ENCODE results near the gene DLX3.

The DLX3 gene

GRCh38 chr17:49984283-49984682, 10.7 kb downstream of the DLX3 start:
- Histone ChIP-seq H2AK5ac (ENCODE audit: low read length, severe bottlenecking) (no peak overlapping the region), H2BK15ac (ENCODE audit: low read depth, poor library complexity, severe bottlenecking) (no peak overlapping the region), H4K8ac (ENCODE audit: low read length) (no peak overlapping the region), H3K36me3 (ENCODE audit: control insufficient read depth in 1 of 2, insufficient read depth in 2 of 2, low read depth in 1 of 2, low read length in 2 of 2) (no peaks in the 10 kb centered on the region), H2BK5ac (ENCODE audit: low read depth, low read length, poor library complexity, severe bottlenecking) (no peak overlapping the region), H2BK12ac (ENCODE audit: low read length in 2 of 2) (no peak overlapping the region), H3K4me2 (ENCODE audit: low read length, poor library complexity, severe bottlenecking) (no peak overlapping the region), H2AFZ (ENCODE audit: low read depth, low read length) (no peak overlapping the region), H3K9ac (ENCODE audit: low read length) (no peak overlapping the region), H3K27ac (ENCODE audit: low read length, poor library complexity, severe bottlenecking) (no peak overlapping the region), H3K9me3 (ENCODE audit: control insufficient read depth, low read length) (peaks cover 3% of the 10 kb centered on the region), H3K18ac (ENCODE audit: low read depth in 1 of 2, low read length in 2 of 2) (no peak overlapping the region), H3K23ac (ENCODE audit: low read length in 2 of 2) (no peak overlapping the region), H3K27me3 (ENCODE audit: control insufficient read depth in 1 of 2, insufficient read depth in 1 of 2, low read length in 2 of 2) (peaks cover 53 to 80% of the 10 kb centered on the region in 2 experiments), H3K14ac (ENCODE audit: low read length in 2 of 2) (no peak overlapping the region), H3K4me1 (ENCODE audit: control insufficient read depth, insufficient read depth, low read depth, low read length) (peaks cover 6% of the 10 kb centered on the region), H3K79me1 (replicated peaks; ENCODE audit: low read length, poor library complexity, severe bottlenecking) (no peaks in the 10 kb centered on the region), H3K4me3 (ENCODE audit: insufficient read depth in 1 of 2, low read depth in 1 of 2, low read length in 2 of 2) (no peak overlapping the region), H2BK120ac (ENCODE audit: low read depth, low read length) (no peak overlapping the region), H4K91ac (ENCODE audit: low read length) (no peak overlapping the region), H3K4ac (ENCODE audit: low read depth in 1 of 2, low read length in 2 of 2) (no peak overlapping the region)
- no peak for DNase-seq
- WGBS = 45% methylated on average over 3 of the region's 3 CpGs

GRCh38 chr17:49980703-49981197, 14.3 kb downstream of the DLX3 start:
- peaks cover 3% of the 10 kb centered on the region for H3K9me3 ChIP-seq (ENCODE audit: control insufficient read depth, low read length)
- no peak overlapping the region for H3K4ac ChIP-seq (ENCODE audit: low read depth in 1 of 2, low read length in 2 of 2)
- H3K36me3 ChIP-seq (ENCODE audit: control insufficient read depth in 1 of 2, insufficient read depth in 2 of 2, low read depth in 1 of 2, low read length in 2 of 2) = no peaks in the 10 kb centered on the region
- no peak overlapping the region for H3K18ac ChIP-seq (ENCODE audit: low read depth in 1 of 2, low read length in 2 of 2)
- H2BK5ac ChIP-seq (ENCODE audit: low read depth, low read length, poor library complexity, severe bottlenecking) = no peak overlapping the region
- H3K9ac ChIP-seq (ENCODE audit: low read length) = no peak overlapping the region
- H3K4me3 ChIP-seq (ENCODE audit: insufficient read depth in 1 of 2, low read depth in 1 of 2, low read length in 2 of 2) = no peak overlapping the region
- no peak overlapping the region for H2BK15ac ChIP-seq (ENCODE audit: low read depth, poor library complexity, severe bottlenecking)
- H4K91ac ChIP-seq (ENCODE audit: low read length) = no peak overlapping the region
- H3K23ac ChIP-seq (ENCODE audit: low read length in 2 of 2) = no peak overlapping the region
- H3K14ac ChIP-seq (ENCODE audit: low read length in 2 of 2) = no peak overlapping the region
- H3K4me2 ChIP-seq (ENCODE audit: low read length, poor library complexity, severe bottlenecking) = no peak overlapping the region
- H4K8ac ChIP-seq (ENCODE audit: low read length) = no peak overlapping the region
- H2BK120ac ChIP-seq (ENCODE audit: low read depth, low read length) = no peak overlapping the region
- H3K4me1 ChIP-seq (ENCODE audit: control insufficient read depth, insufficient read depth, low read depth, low read length) = peaks cover 4% of the 10 kb centered on the region
- H2BK12ac ChIP-seq (ENCODE audit: low read length in 2 of 2) = no peak overlapping the region
- WGBS = 4% methylated on average over 7 of the region's 7 CpGs
- H3K27me3 ChIP-seq (ENCODE audit: control insufficient read depth in 1 of 2, insufficient read depth in 1 of 2, low read length in 2 of 2) = peaks cover 30 to 80% of the 10 kb centered on the region in 2 experiments
- no peak overlapping the region for H2AFZ ChIP-seq (ENCODE audit: low read depth, low read length)
- H2AK5ac ChIP-seq (ENCODE audit: low read length, severe bottlenecking) = no peak overlapping the region
- H3K79me1 ChIP-seq (replicated peaks; ENCODE audit: low read length, poor library complexity, severe bottlenecking) = no peaks in the 10 kb centered on the region
- no peak for DNase-seq
- H3K27ac ChIP-seq (ENCODE audit: low read length, poor library complexity, severe bottlenecking) = no peak overlapping the region

GRCh38 chr17:49979748-49980479, 15.1 kb downstream of the DLX3 start:
- peaks cover 4% of the 10 kb centered on the region for H3K4me1 ChIP-seq (ENCODE audit: control insufficient read depth, insufficient read depth, low read depth, low read length)
- H3K23ac ChIP-seq (ENCODE audit: low read length in 2 of 2) = no peak overlapping the region
- H3K27me3 ChIP-seq (ENCODE audit: control insufficient read depth in 1 of 2, insufficient read depth in 1 of 2, low read length in 2 of 2) = peaks cover 33 to 80% of the 10 kb centered on the region in 2 experiments
- H3K36me3 ChIP-seq (ENCODE audit: control insufficient read depth in 1 of 2, insufficient read depth in 2 of 2, low read depth in 1 of 2, low read length in 2 of 2) = no peaks in the 10 kb centered on the region
- no peaks in the 10 kb centered on the region for H3K79me1 ChIP-seq (replicated peaks; ENCODE audit: low read length, poor library complexity, severe bottlenecking)
- no peak overlapping the region for H2BK15ac ChIP-seq (ENCODE audit: low read depth, poor library complexity, severe bottlenecking)
- H2BK5ac ChIP-seq (ENCODE audit: low read depth, low read length, poor library complexity, severe bottlenecking) = no peak overlapping the region
- no peak overlapping the region for H3K27ac ChIP-seq (ENCODE audit: low read length, poor library complexity, severe bottlenecking)
- H2BK120ac ChIP-seq (ENCODE audit: low read depth, low read length) = no peak overlapping the region
- no peak overlapping the region for H3K18ac ChIP-seq (ENCODE audit: low read depth in 1 of 2, low read length in 2 of 2)
- H4K8ac ChIP-seq (ENCODE audit: low read length) = no peak overlapping the region
- no peak overlapping the region for H3K4me2 ChIP-seq (ENCODE audit: low read length, poor library complexity, severe bottlenecking)
- 98% methylated on average over 3 of the region's 4 CpGs for WGBS
- H3K14ac ChIP-seq (ENCODE audit: low read length in 2 of 2) = no peak overlapping the region
- peaks cover 3% of the 10 kb centered on the region for H3K9me3 ChIP-seq (ENCODE audit: control insufficient read depth, low read length)
- no peak for DNase-seq
- no peak overlapping the region for H2BK12ac ChIP-seq (ENCODE audit: low read length in 2 of 2)
- H4K91ac ChIP-seq (ENCODE audit: low read length) = no peak overlapping the region
- H3K9ac ChIP-seq (ENCODE audit: low read length) = no peak overlapping the region
- no peak overlapping the region for H2AK5ac ChIP-seq (ENCODE audit: low read length, severe bottlenecking)
- H2AFZ ChIP-seq (ENCODE audit: low read depth, low read length) = no peak overlapping the region
- no peak overlapping the region for H3K4me3 ChIP-seq (ENCODE audit: insufficient read depth in 1 of 2, low read depth in 1 of 2, low read length in 2 of 2)
- H3K4ac ChIP-seq (ENCODE audit: low read depth in 1 of 2, low read length in 2 of 2) = no peak overlapping the region

DNA sequence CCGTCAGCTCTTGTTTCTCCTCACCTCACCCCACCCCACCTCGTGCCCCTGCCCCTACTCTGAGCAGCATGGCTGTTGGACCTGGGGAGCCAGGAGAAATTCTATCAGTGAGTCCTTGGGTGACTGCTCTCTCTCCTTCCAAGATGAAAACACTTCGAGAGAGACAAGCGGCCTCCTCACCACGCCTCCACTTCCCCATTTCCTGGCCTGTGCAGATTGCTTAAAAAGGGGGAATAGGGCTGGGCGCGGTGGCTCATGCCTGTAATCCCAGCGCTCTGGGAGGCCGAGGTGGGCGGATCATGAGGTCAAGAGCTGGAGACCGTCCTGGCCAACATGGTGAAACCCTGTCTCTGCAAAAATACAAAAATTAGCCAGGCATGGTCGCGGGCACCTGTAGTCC, 16.5 kb downstream of the DLX3 start:
- no peak overlapping the region for H2BK15ac ChIP-seq (ENCODE audit: low read depth, poor library complexity, severe bottlenecking)

More for the DNA sequence above, 16.5 kb downstream of the DLX3 start:
- no peak overlapping the region for H3K18ac ChIP-seq (ENCODE audit: low read depth in 1 of 2, low read length in 2 of 2)
- H3K4ac ChIP-seq (ENCODE audit: low read depth in 1 of 2, low read length in 2 of 2) = no peak overlapping the region
- H3K9ac ChIP-seq (ENCODE audit: low read length) = no peak overlapping the region
- peaks cover 4% of the 10 kb centered on the region for H3K4me1 ChIP-seq (ENCODE audit: control insufficient read depth, insufficient read depth, low read depth, low read length)
- no peaks in the 10 kb centered on the region for H3K79me1 ChIP-seq (replicated peaks; ENCODE audit: low read length, poor library complexity, severe bottlenecking)
- H2AK5ac ChIP-seq (ENCODE audit: low read length, severe bottlenecking) = no peak overlapping the region
- H3K36me3 ChIP-seq (ENCODE audit: control insufficient read depth in 1 of 2, insufficient read depth in 2 of 2, low read depth in 1 of 2, low read length in 2 of 2) = no peaks in the 10 kb centered on the region
- H3K27me3 ChIP-seq (ENCODE audit: control insufficient read depth in 1 of 2, insufficient read depth in 1 of 2, low read length in 2 of 2) = peaks cover 37 to 88% of the 10 kb centered on the region in 2 experiments
- no peak overlapping the region for H3K4me2 ChIP-seq (ENCODE audit: low read length, poor library complexity, severe bottlenecking)
- no peak overlapping the region for H2BK5ac ChIP-seq (ENCODE audit: low read depth, low read length, poor library complexity, severe bottlenecking)
- no peak overlapping the region for H4K8ac ChIP-seq (ENCODE audit: low read length)
- no peak overlapping the region for H2BK12ac ChIP-seq (ENCODE audit: low read length in 2 of 2)
- H2BK120ac ChIP-seq (ENCODE audit: low read depth, low read length) = no peak overlapping the region
- no peak for DNase-seq
- no peak overlapping the region for H3K27ac ChIP-seq (ENCODE audit: low read length, poor library complexity, severe bottlenecking)
- H2AFZ ChIP-seq (ENCODE audit: low read depth, low read length) = no peak overlapping the region
- H3K23ac ChIP-seq (ENCODE audit: low read length in 2 of 2) = no peak overlapping the region
- no peak overlapping the region for H3K4me3 ChIP-seq (ENCODE audit: insufficient read depth in 1 of 2, low read depth in 1 of 2, low read length in 2 of 2)
- no peak overlapping the region for H3K14ac ChIP-seq (ENCODE audit: low read length in 2 of 2)
- H4K91ac ChIP-seq (ENCODE audit: low read length) = no peak overlapping the region
- 73% methylated on average over 11 of the region's 13 CpGs for WGBS
- peaks cover 3% of the 10 kb centered on the region for H3K9me3 ChIP-seq (ENCODE audit: control insufficient read depth, low read length)
